GM19372 (cell line): Measurements from ENCODE around the gene EXOC5.

Source experiments
- ATAC-seq: cut with Tn5 transposase; IDR thresholded peaks from one replicate; pipeline ENCODE4 v1.9.1; 2021; ENCODE audit warnings: mild to moderate bottlenecking, low read depth, moderate library complexity; ENCODE audit not compliant: unreplicated experiment

Gene EXOC5

DNA sequence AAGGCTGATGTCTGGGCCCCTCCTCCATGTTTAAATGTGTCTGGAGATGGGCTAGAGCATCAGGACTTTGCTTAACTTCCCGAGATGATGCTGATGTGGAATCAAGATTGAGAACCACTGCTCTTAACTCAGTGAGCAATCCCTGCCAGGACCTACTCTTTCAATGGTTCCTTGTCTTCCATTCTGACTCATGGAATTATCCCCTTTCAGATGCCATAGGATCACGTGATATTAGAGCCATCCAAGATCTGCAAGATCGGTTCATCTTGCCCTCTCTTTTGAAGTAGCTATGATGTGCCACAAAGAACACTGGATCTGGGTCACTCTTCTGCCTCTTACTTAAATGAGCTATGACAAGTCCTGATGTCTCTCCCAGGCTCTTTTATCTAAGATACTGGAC, 96.8 kb downstream of the EXOC5 start:
- no peak for ATAC-seq

DNA sequence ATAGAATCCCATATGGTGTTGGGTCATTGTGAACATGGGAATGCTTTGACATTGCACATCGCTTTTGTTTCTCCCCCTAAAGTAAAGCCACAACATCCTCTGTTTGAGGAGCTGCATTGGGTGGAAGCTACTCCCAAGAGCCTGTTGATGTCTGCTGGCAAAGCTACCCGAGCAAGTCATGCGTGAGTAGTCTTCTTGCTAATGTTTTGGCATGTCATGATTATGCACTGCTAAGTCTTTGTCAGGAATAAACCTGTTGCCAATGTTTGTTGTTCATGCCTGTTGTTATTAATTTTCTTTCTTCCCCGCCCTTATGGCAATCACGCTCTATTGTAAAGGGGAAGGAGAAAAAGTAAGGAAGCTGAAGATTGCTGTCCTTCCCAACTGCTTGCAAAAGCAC, 97.3 kb downstream of the EXOC5 start:
- no peak for ATAC-seq

DNA sequence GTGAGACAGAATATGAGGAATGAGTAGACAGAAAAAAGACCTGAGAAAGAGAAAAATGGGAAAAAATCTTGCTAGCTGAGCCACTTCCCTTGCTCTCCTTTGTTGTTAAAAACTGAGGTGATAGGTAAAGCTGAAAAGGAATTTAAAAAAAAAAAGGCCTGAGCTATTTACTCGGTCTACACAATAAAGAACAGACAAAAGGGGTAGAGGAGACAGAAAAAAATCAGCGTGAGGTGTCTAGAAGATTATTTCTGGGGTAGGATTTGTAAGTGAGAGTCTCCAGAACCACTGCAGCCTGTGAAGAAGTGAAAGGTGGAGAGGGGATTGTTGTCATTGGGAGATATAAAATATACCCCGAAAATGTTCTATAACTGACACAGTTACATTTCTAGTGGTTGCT, 98.8 kb downstream of the EXOC5 start:
- no peak for ATAC-seq

DNA sequence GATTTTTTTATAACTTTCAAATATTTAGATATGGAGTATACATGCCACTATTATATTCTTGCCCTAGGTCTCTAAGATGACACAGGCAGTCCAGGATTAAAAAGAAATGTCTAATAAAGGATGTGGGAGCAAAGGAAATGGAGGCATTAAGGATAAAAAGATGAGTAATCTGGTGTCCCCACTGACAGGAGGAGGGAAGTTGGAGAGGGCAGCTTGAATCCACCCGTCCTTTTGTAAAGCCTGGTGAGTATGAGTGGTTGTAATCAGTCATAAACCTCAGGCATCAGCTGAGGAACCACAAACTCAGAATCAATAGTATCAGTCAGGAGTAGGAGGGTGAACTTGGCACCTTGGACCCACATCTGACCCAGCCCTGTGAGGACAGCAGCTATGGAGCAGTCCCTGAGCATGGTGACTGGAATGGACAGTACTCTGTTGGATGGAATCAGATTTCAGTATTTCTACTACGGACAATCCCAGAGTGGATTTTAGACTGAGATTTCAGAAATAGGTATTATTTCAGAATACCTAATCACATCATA, 100.5 kb downstream of the EXOC5 start:
- no peak for ATAC-seq

DNA sequence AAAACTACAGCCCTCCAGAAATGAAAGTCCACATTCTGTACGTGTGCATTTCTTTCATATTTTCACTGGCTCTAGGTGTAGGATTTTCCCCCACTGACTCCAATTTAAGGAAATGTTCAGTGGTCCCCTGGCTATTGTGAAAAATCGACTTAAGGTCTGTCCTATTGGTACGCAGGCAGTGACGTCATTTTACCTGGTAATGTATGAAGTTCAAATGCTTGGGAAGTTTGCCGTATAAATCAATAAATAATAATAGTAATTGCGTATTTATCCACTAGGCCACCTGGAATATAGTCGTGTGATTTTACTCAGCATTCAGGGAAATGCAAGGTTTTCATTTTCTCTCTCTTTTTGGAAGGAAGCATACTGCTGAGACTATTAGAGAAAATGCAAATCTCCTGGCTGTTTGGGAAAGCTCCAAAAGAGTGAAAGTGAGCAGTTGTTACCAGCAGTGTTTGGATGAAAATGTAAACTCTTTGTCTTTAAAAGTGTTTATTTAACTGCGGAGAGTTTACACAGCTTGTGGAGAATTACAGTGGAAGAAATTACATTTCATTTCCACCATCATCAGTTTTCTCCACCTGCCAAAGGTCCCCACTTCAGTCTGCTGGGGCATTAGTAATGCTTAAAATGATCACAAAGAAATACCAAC, 107.0 kb downstream of the EXOC5 start:
- no peak for ATAC-seq

DNA sequence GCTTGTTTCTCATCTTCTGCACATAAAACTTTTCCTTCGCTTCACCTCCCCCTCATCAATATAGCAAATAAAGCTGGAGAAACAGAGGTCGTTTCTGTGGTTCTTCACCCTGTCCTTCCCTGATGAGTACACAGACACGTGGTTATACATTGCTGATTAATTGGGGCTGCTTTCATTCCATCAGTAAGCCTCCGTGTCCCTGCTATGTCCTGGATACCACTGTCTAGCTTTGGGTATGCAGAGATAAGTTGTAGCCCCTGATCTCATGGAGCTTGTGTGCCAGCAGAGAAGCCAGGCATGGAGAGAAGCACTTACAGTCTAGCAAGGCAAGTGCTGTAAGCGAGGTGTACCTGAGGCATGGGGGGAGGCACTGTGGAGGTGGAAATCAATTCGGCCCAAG, 108.4 kb downstream of the EXOC5 start:
- ATAC-seq: no peak

DNA sequence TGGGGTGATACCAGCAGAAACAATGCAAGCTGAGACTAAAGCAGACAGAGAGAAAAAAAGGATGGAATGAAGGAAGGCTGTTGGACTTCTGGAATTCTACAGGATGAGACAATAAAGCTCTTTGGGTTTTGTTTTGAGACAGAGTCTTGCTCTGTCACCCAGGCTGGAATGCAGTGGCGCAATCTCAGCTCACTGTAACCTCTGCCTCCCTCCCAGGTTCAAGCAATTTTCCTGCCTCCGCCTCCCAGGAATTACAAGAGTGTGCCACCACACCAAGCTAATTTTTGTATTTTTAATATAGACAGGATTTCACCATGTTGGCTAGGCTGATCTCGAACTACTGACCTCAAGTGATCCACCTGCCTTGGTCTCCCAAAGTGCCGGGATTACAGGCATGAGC, 115.4 kb downstream of the EXOC5 start:
- ATAC-seq: no peak
